C1 segment of cervical spinal cord (tissue), 14 donors: Measurements from ENCODE around the gene COL6A5.
"Not testable (repeated sequence)": the region's sequence is repeated elsewhere in the genome, so short reads cannot be mapped to it uniquely, and the experiment has no call there.

Experiments
- DNase-seq, 14 donors: peaks; one replicate each; lab custom pipeline; 2025; lab: John Stamatoyannopoulos, UW

Gene COL6A5

DNA sequence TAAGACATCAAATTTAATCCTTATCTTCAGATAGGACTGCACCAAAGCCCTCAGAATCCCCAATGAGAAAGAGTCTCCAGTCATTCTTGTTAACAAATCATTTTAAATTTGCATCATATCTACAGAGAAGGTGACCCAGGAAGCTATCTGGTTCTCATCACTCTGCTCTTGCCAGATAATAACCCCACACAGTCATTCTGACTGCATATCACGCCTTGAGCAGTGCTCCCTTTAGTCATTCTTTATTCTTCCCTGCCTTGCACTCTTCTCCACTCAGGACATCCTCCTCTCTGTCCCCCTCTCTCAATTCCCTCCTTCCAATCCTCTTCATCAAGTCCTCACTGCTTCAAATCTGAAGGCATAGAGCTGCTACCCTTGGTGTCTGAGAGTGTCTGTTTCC, 87.8 kb downstream of the COL6A5 start:
- DNase-seq: no peak

DNA sequence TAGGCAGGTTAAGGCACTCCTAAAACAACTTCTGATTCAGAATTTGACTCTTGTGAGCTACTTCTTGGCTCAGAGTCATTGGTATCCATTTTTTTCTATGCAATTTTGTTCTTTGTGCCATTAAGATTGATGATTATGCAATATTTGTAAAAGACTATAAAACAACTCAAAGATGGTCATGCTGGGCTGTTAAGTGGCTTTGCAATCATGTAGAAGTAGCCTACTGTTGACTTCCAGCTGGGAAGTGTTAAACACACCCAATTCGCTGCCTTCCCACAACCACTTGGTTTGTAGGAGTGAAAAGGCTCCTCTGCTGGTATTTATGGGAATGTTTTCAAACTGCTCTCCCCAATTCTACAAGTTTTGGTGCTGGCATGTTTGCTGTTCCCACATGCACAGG, 96.8 kb downstream of the COL6A5 start:
- DNase-seq: no peak

DNA sequence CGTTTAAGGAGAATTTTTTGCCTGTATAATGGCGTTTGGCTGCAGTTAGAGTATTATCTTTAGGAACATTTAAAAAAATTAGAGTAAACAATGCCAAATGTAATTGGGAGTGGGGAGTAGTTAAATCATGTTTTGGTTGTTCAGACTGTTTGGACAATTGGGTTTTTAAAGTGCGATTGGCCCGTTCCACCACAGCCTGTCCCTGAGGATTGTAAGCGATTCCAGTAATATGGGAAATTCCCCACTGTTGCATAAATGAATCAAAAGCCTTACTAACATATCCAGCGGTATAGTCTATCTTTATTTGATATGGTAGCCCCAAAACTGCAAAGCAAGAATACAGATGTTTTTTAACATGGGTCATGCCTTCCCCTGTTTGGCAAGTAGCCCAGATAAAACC, 101.4 kb downstream of the COL6A5 start:
- DNase-seq: not testable (repeated sequence)

DNA sequence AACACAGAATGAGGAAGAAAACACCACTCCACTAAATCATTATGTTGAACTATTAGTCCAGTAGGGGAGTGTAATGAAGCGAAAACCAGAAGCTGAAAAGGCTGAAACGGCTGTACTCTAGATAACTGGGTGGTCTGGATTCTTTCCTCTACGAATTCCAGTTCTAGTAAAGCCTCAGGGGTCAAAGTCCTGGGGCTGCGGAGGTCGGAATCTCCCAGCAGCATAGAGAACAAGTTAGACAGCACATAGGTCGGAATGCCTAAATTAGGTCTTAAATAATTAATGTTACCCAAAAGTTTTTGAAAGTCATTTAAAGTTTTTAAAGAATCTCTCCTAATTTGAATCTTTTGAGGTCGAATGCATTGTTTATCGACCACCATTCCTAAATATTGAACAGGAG, 102.7 kb downstream of the COL6A5 start:
- DNase-seq: not testable (repeated sequence)

DNA sequence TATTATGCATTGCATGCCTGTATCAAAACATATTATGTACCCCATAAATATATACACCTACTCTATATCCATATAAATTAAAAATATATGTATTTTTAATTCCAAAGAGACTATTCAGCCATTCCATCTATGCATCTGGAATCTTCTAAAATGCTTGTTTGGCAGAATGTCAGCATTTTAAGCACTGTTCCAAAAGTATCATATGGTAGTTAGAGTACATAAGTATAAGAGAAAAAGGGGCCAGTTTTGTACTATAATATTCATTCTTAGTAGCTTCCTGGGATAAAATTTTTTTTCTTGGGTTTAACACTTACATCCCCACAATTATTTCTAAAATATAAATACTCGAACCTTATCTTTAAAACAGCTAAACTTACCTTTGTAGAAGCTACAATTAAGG, 111.1 kb downstream of the COL6A5 start:
- DNase-seq: no peak

DNA sequence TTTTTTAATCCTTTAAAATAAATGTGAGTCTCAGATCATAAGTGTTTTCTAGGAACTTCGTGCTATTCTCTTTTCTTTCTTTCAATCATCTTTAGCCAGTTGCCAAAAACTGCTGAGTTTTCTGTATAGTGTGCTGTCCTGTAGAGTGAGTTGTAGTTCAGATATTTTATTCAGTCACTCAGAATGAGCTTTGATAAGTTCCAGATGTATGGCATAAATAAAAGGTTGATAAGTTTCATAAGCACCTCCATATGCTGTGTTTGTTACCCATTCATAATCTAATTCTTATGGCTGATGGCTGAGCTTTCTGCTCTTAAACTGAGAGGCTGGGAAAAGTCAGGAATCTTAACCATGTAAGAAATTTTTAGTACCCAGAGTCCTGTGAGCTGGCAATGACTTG, 112.2 kb downstream of the COL6A5 start:
- DNase-seq: no peak

DNA sequence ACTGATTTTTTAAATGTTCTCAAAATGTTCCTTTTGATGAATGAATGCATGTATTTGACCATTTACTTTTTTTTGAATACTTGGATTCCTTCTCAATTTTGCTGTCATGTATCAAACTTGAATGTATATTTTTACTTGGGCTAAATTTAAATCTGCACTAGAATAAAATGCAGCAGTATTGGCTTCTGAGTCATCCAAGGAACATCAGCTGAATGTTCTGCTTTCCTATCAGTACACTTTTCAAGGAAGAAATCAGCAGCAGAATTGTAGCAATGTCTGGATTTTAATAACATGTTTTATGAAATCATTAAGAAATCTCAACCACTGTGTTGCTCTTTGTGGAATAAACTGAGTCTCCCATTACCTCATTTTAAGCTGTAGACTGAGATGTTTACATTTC, 114.5 kb downstream of the COL6A5 start:
- DNase-seq: no peak

DNA sequence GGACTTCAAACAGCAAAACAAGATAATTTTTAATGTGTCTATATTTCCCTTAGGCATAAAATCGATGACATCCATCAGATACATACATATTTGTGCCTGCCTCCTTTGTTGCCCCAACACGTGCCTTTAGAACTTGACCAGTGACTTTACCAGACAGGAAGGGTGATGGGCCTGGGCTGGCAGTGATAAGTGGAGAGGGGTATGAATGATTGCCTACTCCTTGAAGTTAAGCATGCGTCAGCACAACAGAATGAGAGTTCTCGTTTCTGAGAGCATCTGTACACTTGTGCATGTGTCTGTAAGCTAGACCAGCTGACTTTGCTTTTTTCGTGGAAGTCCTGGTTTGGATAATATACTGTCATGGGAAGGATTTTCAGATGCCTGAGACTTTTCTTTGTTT, 116.6 kb downstream of the COL6A5 start:
- no peak for DNase-seq

DNA sequence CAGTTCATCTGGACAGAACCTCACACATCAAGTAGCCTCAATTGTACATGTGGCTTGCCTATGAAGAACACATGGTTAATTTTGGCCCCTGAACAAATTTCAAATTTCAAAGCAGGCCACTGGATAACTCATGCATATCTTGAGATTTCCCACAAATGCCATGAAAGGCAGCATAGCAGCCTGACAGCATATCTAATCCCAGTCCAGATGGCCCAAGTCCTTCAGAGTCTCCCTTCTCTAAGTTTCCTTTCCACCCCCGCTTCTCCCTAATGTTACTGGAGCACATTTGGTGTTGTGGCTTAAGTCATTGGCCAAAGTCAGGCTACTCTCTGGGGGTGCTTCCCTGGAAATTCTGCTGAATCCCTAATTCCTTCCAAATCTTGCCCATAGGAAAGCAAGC, 117.7 kb downstream of the COL6A5 start:
- DNase-seq: no peak

DNA sequence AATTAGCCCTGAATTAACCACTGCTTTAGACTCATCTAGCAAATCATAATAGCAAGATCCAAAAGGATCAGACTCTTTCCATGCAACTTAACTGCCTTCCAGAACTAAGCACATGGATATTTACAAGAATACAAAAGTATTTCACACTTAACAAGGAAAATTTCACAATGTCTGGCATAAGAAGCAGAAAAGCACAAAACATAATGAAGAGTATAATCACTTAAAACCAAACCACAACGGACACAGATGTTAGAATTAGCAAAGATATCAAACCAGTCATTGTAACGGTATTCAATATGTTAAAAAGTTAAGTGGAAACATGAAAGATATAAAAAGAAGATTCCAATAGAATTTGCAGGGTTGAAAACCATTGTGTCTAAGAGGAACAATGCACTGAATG, 120.0 kb downstream of the COL6A5 start:
- no peak for DNase-seq

DNA sequence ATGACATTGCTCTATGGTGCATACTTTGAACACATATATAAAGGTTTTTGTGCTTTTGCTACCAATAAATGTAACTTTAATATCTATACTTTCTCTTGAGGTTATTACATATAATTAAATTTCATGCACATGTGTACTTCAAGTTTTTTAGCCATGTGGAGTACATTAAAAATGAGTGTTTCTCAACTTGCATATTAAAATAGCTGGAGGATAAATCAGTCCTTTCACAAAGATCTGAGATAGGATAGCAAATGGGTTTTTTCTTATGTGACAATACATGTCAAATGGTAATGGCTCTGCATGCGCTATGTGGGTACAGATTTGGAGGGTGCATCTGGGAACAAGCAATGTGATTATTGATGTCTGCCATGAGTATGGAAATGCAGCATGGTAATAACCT, 122.8 kb downstream of the COL6A5 start:
- DNase-seq: no peak

DNA sequence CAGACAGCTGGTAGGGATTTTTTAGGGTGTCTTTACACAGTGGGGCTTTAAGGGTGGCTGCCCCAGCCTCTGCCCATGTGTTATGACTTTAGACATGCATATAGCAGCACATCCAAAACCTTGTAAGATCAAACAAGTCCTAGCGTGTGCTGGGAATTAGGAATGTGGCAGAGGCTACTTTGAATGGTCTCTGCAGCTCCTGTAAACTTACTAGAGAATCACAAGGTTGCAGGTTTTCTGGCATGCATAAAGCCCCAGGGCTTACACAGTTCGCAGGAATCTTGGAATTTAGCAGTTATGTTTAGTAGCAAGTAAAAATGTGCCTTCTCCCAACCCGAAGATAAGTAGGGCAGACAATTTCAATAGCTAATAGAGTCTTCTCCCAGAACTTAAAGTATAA, 124.7 kb downstream of the COL6A5 start:
- DNase-seq: peak in 1 of 14 donors; percentile 0

DNA sequence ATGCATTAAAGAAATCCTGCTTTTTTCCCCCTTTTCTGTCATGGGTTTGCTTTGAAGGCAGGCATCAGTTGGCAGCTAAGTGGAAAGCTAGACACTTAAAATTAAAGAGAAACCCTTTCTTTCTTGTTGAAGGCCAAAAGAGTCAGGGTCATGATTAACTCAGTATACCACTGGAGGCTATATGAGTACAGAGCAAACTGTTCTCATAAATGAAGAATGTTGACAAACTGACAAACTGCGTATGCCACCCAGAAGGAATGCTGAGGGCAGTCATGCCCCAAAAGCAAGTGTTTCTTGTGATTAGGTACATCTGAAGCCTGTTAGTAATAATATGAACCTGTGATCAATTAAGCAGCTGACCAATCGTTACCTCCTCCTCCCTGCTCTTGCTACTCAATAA, 127.9 kb downstream of the COL6A5 start:
- no peak for DNase-seq

DNA sequence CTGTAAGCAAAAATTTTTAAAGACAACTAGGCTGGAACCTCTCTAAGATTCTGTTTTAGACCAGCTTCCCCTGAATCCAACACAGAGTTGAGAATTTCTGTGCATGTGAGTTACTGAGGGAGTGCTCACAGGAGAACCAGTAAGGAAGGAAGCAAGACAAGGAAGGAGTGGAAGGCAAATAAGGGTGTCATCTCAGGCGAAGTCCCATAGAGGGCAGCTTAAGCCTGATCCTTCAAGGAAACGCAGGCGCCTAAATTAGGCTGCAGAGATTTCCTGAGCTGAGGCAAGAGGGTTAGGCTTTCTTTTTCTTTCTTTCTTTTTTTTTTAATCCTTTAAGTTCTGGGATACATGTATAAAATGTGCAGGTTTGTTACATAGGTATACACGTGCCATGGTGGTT, 135.3 kb downstream of the COL6A5 start:
- DNase-seq: no peak

DNA sequence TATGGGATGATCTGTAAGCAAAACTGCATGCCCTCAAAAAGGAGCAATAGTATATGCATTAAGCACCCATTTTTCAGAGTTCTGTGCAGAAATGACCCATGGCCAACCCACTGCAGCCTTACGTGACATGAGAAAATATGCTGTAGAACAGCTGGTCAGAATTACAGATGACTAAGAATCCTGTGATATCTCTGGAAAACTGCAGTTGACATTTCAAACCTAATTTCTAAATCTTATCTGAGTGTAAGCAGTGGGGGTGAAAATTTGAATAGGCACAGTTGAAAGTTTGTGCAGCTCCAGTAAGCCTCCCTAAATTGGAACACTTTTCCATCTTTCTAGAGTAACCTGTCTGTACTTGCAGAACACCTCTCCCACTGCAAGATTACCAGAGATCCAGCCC, 142.8 kb downstream of the COL6A5 start:
- no peak for DNase-seq

DNA sequence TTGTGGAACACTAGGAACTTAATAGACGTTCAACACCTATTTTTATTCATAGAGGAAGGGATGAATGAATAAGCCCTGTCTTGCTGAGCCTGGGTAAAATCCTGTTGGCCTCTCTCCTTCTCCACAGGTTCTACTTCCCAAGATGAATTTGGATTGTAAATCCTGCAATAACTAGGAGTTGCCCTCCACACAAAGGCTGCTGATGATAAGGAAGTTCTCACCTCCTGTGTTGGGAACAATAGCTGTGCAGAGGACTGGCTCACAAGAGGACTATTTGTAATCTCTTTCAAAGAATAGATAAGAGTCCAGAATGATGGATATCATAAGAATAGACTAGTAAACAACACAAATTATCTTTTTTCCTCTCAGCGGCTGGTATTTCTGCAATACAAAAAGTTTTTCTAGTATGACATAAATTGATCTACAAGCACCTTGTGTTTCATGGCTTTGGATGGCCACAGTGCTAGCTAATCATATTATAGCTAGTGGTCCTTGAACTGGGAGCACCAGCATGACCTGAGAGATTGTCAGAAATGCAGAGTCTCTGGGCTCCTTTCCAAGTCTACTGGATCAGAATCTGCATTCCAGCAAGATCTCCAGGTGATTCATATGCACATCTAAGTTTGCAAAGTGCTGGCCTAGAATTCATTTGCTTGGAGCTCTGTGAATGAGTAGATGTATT, 143.4 kb downstream of the COL6A5 start:
- no peak for DNase-seq

DNA sequence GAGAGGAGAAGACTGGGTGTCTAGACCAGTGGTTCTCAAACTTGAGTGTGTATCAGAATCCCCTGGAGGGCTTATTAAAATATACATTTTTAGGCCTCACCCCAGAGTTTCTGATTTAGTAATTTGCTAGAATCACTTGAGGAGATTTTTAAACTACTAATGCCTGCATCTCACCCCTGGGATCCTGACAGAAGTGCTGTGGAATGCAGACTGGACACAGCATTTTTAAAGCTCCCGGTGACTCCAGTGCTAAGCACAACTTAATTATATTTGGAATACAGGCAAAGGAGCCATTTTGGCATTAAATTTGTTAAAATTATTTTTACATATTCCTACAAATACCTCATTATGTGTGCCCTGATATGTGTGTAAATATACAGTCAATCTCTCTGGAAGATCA, 144.8 kb downstream of the COL6A5 start:
- DNase-seq: no peak

DNA sequence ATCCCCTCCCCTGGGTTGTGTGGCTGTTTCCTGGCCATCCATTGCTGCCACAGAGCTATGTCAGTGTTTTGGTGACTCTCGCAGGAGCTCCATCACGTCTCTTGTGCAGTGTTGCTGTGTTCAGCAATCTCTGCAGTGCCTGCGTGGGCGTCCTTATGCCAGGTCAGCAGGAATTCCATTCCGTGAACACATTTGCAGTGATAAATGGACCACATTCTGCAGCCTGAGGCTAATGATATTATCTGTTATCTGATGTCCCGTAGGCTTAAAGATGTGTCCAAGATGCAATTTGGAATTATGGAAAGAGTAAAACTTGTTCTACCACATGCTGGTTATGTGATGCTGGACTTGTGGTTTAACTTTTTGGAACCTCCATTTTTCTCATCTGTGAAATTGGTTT, 146.0 kb downstream of the COL6A5 start:
- DNase-seq: no peak

DNA sequence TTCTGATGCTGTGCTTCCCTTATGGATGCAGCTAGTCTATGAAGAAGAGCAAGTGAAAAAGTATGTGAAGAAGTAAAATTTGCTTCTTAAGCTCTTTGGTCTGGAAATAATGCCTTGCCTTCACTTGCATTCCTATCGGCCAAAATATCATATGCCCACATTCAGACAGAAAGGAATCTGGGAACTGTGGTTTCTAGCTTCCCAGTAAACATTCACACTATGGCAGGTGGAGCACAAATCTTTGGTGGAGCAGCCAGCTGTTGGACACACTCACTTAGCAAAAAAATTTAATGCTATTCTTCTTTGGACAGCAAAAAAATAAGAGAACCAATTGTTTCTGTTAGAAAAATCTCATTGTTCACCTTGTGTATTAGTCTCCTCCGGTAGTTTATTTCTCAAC, 159.2 kb downstream of the COL6A5 start:
- no peak for DNase-seq

DNA sequence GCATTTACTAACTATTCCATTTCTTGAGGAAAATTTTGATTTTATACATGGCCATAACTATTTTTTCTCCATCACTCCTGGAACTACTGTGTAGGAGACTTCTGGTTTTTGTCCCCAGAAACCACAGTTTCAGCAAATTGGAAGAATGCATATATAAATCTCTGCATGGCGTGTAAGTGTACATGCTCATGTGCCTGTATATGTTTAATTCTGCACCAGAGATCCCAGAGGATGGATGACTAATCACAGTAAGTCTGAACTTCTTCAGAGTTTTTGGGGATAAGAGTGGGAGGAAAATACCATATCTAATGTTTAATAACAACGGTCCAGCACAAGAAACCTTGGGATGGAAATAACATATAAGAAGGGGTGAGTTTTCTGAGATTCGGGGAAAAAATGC, 160.6 kb downstream of the COL6A5 start:
- DNase-seq: no peak

DNA sequence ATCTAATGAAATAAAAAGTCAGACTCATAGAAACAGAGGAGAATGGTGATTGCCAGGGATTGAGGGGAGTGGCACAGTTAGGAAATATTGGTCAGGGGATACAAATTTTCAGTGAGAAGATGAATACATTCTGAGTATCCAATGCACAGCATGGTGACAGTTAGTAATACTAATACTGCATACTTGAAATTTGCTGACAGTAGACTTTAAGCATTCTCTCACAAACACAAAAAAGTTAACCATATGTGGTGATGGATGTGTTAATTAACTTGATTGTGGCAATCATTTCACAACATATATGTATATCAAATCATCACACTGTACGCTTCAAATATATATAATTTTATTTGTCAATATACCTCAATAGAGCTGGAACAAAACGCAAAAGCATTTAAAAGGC, 162.3 kb downstream of the COL6A5 start:
- DNase-seq: no peak

DNA sequence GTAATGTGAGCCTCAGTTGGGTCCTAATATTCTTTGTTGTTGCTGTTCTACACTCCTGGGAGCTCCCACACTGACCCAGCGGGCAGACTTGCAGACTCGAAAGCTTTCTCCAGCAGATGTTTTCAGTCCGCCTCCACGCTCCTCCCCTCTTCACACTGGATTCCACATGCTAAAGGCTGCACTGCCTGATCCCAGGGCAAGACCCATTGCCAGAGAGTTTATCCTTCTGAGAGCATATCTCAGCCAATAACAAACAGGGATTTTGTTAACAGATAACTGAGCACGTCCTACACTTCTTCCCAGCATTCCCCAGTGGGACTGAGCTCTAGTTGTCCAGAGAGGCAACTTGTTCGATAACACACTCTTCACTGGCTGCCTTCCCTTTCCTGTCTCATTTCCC, 163.5 kb downstream of the COL6A5 start:
- DNase-seq: no peak

DNA sequence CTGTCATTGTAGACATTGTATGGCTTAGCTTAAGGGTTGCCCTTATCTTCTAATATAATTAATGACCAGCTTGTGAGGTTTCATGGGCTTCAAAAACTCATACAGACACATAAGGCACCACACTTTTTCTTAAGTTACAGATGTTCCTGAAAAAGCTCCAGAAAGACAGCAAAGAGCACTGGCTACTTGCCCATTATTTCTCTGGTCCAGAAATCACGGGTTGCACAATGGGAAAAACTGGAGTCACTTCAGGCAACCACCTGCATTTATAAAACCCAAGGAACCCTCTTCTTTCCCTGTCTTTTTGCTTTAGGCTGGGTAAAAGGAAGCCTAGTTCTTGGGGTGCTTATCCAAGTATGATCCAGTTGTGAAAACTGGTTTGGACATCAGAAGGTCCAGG, 169.2 kb downstream of the COL6A5 start:
- no peak for DNase-seq

DNA sequence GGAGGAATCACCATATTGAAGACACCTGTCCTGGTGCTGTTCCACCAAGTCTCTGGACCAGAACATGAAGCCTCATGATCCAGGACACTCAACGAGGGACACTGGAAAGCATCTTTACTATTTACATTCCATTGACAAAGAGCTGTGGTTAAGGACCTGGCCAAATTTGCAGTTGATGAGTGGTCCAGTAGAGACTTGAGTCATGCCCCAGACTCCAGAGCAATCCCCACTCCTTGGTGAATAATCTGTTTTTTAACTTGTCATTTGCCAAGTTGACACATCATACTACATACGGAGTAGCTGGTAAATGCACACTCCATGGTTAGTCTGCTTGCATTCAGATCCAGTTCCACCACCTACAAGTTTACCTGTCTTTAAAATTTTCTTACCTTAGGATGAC, 170.3 kb downstream of the COL6A5 start:
- no peak for DNase-seq
